GM18951 (cell line): ENCODE data around the gene CEMIP2.

ENCODE experiments used
- POLR2A ChIP-seq: IDR thresholded peaks from 4 replicates; pipeline ENCODE4 v1.6.1; 2011; ENCODE audit warnings: mild to moderate bottlenecking; ENCODE audit not compliant: insufficient read length, insufficient read depth; ENCODE audit errors: extremely low read depth
- in situ Hi-C: fragments of 300-500 bp; cut with MboI; formaldehyde crosslinking; loops from one replicate; pipeline ENCODE4 v1.12.0; 2022; ENCODE audit warnings: low sequenced_read_pairs, mixed read lengths, inconsistent platforms; ENCODE audit not compliant: unreplicated experiment

The CEMIP2 gene

DNA sequence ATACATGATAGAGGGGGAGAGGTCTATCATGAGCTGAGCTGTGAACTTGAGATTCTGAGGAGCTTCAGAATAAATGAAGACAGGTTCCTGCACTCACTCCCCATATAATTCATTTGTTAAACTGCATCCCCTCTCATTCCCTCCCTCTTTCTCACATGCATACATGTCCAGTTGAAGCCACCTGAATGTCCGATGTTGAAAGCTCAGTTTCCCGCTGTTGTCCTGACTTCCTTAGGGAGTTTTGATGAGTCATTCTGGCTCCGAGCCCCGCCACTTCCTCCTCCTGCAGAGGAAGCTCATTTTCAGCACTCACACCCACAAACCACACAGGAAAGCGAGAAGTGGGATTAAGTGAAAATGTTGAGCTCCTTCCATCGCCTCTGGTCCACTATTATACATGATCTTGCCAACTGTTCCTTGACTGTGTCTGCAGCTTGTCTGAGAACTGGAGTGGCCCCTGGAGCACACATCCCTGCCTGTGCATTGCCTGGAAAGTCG, 121.2 kb downstream of the CEMIP2 start:
- no peak for TF ChIP-seq POLR2A

GRCh38 chr9:71646131-71646530, 122.2 kb downstream of the CEMIP2 start:
- TF ChIP-seq POLR2A = no peak
- in situ Hi-C loops = no loop called here

More for the DNA sequence above, 121.2 kb downstream of the CEMIP2 start:
- in situ Hi-C loops = no loop called here

GRCh38 chr9:71644819-71645362, 123.4 kb downstream of the CEMIP2 start:
- TF ChIP-seq POLR2A = no peak
- in situ Hi-C loops = no loop called here

GRCh38 chr9:71643330-71643729, 125.0 kb downstream of the CEMIP2 start:
- TF ChIP-seq POLR2A = no peak
- in situ Hi-C loops = no loop called here

DNA sequence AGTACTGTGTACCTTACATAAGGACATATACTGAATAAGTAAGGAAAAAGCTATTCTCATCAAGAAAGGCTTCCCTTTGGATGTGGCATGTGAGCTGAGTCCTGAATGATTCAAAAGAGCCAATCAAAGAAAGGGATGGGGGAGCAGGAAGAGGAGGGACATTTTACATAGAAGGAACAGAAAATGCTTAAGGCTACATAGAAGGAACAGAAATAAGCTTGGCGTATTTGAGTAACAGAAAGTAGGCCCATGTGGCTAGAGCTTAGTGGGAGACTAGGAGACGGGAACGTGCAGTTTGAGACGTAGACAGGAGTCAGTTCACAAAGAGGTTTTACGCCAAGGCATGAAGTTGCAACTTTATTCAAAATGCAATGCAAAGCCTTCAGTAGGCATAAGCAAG, 126.3 kb downstream of the CEMIP2 start:
- TF ChIP-seq POLR2A = no peak
- in situ Hi-C loops = no loop called here

GRCh38 chr9:71638627-71639026, 129.7 kb downstream of the CEMIP2 start:
- no peak for TF ChIP-seq POLR2A
- in situ Hi-C loops = no loop called here

DNA sequence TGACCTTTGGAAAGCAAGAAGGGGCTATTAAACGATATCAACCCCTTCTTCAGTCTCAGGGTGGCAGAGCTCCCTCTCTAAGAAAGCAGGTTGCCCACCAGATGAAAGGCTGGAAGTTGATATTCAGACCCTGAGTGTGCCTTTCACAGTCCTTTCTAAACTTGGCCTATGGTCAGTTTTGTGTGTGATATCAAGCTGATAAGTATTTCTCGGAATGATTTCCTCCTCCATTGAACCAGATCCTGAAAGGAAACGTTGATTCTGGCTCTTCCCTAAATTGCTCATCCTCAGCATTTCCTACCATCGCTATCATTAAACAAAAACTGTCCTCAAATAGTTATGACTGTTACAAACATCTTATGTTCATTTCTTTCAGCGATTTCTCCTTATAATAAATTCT, 130.4 kb downstream of the CEMIP2 start:
- TF ChIP-seq POLR2A = no peak
- in situ Hi-C loops = no loop called here

- TF ChIP-seq POLR2A = no peak
- in situ Hi-C loops = no loop called here
Observed at GRCh38 chr9:71637375-71637774, 130.9 kb downstream of the CEMIP2 start.

DNA sequence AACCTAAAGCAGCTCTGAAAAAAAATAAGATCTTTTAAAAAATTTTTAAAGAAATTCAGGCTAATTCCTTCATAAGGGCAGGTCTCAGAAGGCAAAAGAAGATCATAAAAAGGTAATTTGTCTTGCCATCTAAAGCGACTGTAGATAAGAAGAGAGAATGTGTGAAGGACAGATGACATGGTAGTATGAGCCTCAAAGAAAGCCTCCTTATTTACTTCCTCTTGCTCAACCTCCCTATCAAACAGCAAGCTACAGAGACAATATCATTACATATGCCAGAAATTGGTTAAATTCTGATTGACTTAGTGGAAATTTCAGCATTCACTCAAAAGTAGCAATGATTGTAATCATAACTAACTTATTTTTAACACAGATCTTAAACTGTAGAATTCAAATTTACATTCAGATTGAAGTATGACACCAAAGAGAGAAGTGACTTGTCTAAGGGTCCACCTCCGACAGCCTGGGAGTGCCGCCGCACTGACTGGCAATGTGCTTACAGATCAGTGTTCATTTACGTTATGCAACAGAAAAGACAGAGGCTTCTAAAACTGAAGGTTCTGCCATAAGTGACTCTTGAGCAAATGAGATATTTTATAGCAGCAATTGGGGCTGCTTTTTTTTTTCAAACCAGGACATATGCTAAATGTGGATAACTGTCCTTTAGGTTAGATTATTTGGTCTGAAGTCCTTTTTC, 132.0 kb downstream of the CEMIP2 start:
- in situ Hi-C loops = no loop called here
- TF ChIP-seq POLR2A = no peak

- TF ChIP-seq POLR2A = no peak
- in situ Hi-C loops = no loop called here
Observed at GRCh38 chr9:71634752-71635151, 133.6 kb downstream of the CEMIP2 start.
